GM21515 (cell line): ENCODE results near the gene CEP104.
"Not testable (repeated sequence)": the region's sequence is repeated elsewhere in the genome, so short reads cannot be mapped to it uniquely, and the experiment has no call there.

Experiments
- ATAC-seq: cut with Tn5 transposase; IDR thresholded peaks from one replicate; pipeline ENCODE4 v1.9.1; 2021; ENCODE audit not compliant: unreplicated experiment

CEP104 gene

DNA sequence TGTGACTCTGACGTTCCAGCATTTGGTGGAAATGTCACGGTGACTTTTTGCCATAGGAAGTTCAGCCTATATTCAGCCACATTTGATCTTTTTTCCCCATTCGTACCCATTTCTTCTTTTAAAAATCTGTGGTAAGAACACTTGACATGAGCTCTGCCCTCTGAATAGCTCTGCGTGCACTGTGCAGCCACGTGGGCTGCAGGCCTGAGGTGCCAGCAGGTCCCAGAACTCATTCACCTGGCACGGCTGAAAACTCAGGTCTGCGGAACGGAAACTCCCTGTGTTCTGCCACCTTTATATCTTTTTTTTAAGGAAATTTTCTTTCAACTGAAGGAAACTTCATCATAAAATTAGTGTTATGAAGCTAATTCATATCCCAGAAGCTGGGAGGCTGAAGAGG lies 28.6 kb downstream of the CEP104 start:
- no peak for ATAC-seq

DNA sequence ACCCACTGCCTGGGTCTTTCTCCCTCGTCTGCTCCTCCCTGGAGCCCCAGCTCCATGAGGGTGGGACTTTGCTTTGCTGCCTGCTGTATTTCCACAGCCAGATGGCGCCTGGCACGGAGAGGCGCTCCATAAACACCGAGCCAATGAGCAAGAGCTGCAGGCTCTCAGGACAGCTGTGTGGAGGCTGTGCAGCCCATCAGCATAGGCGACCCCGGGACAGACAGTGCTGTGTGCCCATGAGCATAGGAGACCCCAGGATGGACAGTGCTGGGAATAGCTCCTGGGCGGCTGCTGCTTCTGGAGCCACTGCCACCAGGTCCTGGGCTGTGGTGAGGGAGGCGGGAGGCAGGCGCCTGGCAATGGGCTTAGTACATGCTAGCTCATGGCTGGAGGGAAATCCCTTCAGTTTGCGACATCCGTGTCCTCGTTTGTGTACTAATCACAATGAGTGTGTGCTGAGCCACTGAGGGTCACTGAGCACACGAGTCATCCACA lies 29.2 kb downstream of the CEP104 start:
- ATAC-seq, result no peak

DNA sequence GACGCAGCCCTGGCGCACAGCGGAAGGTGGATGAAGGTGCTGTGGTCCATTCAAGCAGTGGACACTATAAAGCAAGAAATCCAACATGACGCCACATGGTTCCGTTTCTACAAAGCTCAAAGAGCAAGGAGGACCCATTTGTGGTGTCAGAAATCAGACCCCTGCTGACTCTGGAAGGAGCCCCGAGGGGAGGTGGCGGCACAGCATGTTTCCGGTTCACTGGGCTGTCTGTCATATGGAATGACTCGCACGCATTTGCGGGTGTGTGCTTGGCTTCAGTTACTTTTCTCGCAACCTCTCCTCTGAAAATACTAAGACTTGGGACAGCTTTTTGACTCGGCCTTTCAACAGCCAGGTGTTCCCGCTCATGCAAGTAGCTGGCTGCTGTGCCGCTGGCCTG lies 31.7 kb downstream of the CEP104 start:
- ATAC-seq, result no peak

DNA sequence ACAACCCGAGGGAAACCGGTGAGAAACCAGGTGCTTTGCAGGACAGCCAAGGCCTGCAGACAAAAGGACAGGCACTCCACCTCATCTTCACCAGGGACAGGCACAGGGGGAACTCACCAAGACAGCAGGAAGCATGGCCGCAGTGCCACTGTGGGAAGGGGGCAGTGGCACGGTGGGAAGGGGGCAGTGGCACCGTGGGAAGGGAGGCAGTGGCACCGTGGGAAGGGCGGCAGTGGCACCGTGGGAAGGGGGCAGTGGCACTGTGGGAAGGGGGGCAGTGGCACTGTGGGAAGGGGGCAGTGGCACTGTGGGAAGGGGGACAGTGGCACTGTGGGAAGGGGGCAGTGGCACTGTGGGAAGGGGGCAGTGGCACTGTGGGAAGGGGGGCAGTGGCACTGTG lies 32.4 kb downstream of the CEP104 start:
- no peak for ATAC-seq

DNA sequence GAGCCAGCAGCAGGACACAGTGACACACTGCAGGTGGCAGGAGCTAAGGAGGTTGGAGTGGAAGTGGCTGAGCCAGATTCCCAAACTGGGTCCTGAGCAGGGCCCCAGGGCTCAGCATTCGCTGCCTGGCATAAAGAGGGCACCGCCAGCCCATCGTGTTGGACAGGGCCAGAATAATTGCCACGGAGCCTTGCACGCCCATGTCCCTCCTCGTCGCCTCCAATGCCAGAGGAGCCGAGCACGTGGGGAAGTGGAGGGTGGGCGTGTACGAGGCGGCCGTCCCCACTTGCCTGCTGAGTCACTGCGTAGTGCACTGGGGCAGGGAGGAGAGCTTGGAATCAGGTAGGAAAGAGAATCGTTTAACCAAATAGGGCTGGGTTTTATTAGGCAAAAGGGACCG lies 34.6 kb downstream of the CEP104 start:
- no peak for ATAC-seq

DNA sequence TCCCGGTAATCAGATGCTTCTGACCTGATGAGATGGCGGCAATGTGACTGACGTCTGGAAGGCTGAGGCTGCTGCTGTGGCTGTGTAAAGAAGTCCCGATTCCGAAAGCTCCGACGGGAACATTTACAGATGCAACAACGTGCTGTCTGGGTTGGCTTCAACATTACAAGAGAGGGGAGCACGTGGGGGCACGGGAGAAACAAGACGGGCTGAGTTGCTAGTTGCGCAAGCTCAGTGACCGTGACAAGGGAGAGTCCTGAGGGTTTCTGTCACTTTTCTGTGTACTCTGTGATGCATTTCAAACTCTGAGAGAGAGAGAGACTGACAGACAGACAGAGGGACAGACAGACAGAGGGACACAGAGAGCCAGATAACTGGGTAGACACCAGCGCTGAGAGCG lies 35.1 kb downstream of the CEP104 start:
- ATAC-seq, result no peak

DNA sequence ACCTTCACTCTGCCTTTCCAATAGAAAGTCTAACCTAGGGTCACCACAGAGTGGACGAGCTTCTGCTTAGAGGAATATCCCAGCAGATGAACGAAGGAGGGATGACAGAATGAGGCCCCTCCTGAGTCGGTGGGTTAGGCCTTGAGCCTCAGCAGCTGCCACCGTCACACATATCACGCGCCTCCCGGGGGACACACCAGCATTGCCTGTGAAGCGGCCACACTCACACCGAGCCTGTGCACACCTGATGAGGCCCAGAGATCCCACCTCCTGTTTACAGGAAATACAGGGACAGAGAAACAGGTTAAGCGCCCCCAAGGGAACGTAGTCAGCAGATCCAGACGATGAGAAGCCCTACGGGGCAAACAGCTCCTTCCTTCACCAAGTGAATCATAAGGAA lies 35.6 kb downstream of the CEP104 start:
- no peak for ATAC-seq

DNA sequence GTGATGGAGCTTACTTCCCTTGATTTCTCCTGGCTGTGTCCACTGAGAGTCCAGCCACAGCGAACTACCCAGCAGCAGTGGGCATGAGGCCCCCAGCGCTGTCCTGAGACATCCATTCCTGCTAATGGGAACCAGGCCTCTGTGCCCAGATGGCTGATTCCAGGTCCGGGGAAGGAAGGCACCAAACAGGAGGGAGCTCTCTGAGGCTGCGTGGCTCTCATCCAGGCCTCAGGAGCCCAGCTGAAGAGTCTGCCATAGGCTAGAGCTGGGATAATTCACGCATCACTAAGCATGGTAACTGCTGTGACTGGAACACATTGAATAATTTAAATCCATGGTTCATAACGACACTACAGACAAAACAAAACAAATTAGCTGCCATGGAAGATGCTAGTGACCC lies 36.0 kb downstream of the CEP104 start:
- no peak for ATAC-seq

DNA sequence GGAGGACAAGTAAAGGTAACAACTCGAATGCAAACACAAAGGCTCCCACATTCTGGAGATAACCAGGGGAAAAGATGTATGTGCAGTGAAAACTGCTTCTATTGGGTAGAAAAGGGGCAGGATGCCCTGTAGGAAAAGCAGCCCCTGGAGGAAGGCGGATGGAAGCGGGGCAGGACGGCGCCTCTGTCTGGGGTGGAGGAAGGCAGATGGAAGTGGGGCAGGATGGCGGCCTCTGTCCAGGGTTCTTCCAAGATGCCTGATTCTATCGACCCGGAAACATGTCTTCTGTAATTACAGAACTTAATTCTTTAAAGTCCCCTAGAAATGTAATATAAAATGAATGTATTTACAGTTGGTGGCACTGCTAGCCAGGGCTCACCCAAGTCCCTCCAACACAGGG lies 36.7 kb downstream of the CEP104 start:
- no peak for ATAC-seq

DNA sequence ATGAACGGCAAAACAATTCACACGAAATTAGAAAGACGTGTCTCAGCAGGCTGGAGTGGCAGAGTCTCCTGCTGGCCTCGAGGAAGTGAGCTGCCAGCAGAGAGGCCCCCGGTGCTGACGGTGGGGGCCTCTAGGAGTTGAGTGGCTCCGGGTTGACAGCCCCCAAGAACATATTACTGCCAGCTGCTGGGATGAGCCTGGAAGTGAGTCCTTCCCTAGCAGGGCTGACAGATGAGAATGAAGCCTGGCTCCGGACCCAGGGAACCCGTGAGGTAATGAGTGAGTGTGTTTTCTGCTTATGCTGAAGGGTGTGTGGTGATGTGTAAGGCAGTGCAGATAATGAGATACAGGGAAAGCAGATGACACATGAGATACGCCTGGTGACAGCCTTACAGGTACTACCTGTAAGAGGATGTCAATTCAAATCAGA lies 37.2 kb downstream of the CEP104 start:
- no peak for ATAC-seq

DNA sequence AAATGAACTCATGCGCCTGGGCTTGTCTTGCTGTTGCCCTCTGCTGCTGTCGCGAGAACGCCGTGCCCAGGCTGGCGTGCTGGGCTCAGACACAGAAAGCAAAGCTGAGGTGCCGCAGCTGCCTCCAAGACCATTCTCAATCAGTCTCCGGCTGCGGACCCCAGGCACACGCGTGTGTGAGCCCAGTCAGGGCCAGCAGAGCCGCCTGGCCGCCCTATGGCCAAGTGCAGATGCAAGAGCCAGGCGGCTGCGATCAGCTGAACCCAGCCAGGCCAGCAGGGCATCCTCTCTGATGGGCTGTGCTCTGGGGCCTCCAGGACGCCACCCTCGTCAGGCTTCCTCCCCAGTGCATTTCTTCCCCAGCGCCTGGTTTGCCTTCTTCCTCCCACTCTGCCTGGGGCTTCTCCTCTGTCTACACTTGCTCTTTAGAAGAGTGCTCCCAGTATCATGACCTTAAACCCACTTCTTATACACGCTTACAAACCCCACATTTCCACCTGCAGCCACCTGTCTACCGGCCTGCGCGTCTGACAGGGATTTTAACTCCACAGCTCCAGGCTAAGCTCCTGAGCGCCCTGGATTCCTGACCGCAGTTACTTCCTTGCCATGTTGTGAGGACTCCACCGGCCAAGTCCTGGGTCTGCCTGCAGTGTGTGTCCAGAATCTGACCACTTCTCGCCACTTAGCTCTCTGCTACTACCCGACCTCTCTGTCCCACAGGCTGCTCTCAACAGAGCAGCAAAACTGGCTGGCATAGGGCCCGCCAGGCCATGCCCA lies 39.0 kb downstream of the CEP104 start:
- ATAC-seq, result no peak

DNA sequence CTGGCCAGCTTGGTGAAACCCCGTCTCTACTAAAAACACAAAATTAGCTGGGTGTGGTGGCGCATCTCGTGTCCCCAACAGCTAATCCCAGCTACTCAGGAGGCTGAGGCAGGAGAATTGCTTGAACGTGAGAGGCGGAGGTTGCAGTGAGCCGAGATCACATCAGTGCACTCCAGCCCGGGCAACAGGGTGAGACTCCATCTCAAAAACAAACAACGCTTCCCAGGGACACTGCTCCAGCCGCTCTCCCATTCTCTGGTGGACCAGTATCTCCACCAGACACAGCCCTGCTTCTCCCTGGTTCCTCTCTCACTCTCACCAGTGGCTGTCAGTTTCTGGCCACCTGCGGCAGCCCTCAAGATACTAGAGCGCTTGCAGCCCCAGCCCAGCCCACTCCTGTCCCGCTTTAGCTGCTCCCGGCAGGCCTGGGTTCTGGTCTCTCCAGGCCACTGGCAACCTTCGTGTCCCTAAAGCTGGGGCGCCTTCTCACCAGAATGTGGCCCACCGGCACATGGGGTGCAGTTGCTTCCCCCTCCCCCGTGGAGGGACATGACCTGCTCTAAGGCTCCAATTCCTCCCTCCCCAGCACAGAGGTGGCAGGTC lies 39.8 kb downstream of the CEP104 start:
- ATAC-seq, result no peak

DNA sequence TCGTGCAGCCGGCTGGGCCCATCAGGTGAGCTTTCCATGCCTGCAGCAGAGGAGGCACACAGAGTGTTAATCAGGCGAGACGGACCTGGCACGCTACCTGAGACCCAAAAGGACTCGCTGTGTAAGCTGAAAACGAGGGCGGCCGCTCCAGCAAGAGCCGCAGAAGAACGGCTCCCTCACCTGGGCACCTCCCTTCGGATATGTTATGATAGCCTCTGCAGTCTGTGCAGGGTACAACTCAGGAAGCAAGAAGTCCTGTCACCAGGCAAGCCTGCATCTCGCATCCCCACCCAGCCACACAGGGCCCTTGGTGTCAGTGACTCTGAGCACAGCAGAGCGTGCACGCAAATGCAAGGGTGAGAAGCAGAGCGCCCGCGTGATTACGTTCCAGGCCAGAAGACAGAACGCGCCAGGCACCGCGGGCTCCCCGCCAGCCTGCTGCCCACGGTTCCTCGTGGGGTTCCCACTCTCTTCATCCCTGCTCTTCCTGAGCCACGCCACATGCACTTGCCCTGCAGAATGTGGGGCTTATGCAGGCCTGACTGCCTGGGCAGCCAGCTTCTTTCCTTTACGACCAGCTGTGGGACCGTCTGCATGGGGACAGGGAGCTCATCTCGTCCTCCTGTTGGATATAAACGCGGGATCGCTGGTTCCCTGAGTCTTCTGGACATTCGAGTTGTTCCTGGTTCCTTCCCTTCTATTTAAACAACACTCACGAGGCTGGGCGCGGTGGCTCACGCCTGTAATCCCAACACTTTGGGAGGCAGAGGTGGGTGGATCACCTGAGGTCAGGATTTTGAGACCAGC lies 40.5 kb downstream of the CEP104 start:
- ATAC-seq, result no peak

DNA sequence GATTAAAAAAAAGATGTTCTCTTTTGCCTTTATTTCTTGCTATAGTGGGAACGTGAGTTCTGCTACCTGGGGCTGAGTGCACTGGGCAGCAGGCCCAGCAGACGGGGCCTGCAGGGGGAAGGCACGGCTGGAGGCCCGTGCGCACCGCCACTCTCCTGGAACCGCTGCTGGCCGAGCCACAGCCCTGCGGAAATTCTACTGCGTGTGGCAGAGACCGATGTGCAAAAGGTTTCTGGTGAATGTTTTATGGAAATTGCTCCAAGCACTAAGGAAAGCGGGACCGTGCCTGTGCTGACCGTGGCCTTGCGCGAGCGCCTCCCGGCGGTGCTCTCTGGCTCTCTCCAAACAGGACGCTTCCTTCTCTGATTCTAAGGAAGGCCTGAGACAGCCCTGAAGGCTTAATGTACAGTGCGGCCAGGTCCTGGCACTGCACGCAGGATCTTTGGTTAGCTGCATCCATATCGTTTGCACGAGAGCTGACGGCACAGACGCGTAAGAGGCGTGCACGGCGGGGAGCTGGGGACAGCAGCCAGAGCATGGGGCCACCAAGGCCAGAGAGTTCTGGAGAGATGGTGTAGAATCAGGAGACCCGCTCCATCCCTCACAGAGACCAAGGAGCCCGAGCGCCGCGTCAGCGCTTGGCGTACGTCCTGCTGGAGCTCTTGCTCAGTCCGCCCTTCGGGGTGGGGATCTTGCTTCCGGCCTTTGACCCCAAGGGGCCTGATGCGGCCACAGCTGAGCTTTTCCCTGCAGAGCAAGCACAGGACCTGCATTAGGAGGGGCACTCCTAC lies 42.0 kb downstream of the CEP104 start:
- no peak for ATAC-seq

DNA sequence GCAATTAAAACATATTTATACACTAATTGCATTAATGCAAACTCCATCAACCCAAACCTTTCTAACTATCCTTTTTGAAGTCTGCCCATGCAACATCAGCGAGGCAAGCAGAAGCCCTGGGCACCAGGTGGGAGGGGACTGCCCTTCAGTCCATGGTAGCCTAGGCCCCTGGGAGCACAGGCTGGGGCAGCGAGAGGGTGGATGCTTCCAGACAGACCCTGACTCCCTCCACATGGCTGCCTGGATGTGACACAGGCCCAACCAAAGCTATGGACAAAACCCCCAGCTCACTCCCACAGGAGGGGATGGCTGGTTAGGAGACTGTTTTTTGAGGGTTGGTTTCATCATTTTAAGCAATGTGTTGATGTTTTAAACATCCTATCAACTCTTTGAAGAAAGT lies 42.9 kb downstream of the CEP104 start:
- no peak for ATAC-seq

DNA sequence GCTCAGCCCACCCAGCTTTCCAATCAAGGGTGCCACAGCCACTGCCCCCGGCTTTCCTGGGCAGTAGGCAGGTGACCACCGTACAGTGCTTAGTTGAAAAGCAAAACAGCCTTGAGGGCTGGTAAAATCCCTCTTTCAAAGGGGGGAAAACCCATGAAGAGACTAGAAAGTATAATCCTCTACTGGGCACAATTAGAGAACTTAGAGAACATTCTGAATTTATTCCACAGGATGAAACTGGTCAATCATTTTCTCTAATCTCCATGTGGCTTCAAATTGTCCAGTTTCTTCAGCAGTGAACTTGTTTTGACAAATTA lies 45.5 kb downstream of the CEP104 start:
- ATAC-seq, result no peak

DNA sequence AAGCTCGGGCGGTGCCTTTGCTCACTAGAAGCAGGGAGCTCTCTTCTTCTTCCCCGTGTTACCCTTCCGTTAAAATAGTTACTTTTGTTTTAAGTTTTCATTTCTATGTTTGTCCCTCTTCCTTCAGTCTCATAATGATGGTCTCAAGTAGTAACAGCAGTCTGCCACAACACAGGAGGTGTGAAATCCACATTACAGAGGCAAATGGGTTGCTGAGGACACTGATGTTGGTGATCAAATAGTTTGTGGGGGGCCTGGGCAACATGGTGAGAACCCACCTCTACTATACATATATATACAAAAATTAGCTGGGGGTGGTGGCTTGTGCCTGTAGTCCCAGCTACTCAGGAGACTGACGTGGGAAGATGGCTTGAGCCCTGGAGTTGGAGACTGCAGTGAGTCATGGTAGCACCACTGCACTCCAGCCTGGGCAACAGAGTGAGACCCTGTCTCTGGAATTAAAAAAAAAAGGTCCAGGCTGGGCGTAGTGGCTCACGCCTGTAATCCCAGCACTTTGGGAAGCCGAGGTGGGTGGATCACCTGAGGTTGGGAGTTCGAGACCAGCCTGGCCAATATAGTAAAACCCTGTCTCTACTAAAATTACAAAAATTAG lies 46.8 kb downstream of the CEP104 start:
- ATAC-seq, result not testable (repeated sequence)

DNA sequence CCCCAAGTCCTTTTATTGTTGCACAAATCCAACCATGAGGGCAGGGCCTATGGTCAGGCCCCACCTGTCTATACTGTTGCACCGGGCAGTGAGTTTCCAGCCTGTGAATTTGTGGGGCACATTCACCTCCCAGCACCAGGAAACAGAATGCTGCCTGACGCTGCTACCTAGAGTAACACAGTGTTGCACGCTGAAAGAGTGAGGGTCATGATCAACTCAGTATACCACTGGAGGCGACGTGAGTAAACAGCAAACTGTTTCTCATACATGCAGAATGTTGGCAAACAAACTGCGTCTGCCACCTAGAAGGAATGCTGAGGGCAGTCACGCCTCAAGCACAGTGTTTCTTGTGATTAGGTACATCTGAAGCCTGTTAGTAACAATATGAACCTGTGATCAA lies 47.3 kb downstream of the CEP104 start:
- no peak for ATAC-seq

DNA sequence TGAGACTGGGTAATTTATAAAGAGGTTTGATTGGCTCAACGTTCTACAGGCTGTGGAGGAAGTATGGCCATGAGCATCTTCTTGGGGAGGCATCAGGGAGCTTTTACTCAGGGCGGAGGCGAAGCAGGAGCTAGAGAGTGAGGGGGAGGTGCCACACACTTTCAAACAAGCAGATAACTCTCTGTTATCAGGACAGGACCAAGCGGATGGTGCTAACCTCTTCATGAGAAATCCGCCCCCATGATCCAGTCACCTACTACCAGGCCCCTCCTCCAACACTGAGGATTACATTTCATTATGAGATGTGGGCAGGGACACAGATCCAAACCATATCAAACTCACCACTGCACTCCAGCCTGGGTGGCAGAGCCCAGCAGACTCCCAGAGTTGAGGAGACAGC lies 49.2 kb downstream of the CEP104 start:
- no peak for ATAC-seq

DNA sequence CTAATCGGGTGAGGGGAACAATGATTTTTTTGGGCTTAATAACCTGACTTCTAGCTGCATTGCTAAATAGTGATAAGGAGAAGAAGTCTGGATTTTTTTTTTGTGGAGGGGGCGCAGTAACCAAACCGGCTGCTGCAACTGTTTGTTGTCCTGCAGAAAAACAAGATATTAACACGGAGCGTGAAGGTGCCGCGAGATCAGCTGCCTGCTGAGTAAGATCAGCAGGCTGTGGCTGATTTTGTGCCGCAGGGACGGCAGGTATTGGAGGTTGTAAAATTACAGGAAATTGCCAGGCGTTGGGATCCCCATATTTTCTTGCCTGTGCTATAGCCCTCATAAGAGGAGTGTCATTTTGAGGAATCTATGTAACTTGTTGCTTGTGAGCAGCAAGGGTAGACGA lies 52.0 kb downstream of the CEP104 start:
- no peak for ATAC-seq

DNA sequence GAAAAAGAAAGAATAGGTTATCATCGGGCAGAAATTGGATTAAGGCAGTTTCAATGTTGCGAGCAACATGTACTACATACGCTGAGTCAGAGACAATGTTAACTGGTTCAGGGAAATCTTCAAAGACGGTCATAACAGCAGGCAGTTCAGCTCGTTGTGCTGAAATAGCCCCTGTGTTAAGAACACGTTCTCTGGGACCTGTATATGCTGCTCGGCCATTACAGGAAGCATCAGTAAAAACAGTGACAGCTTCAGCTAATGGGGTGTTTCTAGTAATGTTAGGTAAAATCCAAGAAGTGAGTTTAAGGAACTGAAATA lies 52.4 kb downstream of the CEP104 start:
- ATAC-seq, result not testable (repeated sequence)
